NCI-H2107 treated with DMSO at 0.1 percent for 48 hours (cell line): Measurements from ENCODE around the gene IER5.

Experiments
- DNase-seq: peaks from one replicate; lab custom pipeline; 2025; ENCODE audit not compliant: unreplicated experiment; lab: John Stamatoyannopoulos, UW

Gene IER5

GRCh38 chr1:181076852-181077251 is 11.6 kb upstream of the IER5 start:
- no peak for DNase-seq

GRCh38 chr1:181077576-181078242 is 10.8 kb upstream of the IER5 start:
- no peak for DNase-seq

GRCh38 chr1:181079382-181079781 is 9.1 kb upstream of the IER5 start:
- DNase-seq, result no peak

- no peak for DNase-seq
Observed at GRCh38 chr1:181079920-181080319, 8.6 kb upstream of the IER5 start.

GRCh38 chr1:181080556-181080955 is 7.9 kb upstream of the IER5 start:
- no peak for DNase-seq

GRCh38 chr1:181081395-181081794 is 7.1 kb upstream of the IER5 start:
- DNase-seq, result no peak

GRCh38 chr1:181083842-181084605 is 4.5 kb upstream of the IER5 start:
- DNase-seq, result peak; percentile 85

- DNase-seq, result no peak
Observed at GRCh38 chr1:181084606-181084969, 3.9 kb upstream of the IER5 start.

GRCh38 chr1:181086091-181086490 is 2.4 kb upstream of the IER5 start:
- DNase-seq, result no peak

- no peak for DNase-seq
Observed at GRCh38 chr1:181086926-181087325, 1.6 kb upstream of the IER5 start.

GRCh38 chr1:181087400-181087901 is 1.0 kb upstream of the IER5 start:
- no peak for DNase-seq

GRCh38 chr1:181089017-181089675 is 646 bp downstream of the IER5 start:
- no peak for DNase-seq

- peak; percentile 64 for DNase-seq
Observed at GRCh38 chr1:181089676-181090544, 1.4 kb downstream of the IER5 start.

- no peak for DNase-seq
Observed at GRCh38 chr1:181090641-181091126, 2.2 kb downstream of the IER5 start.

- DNase-seq, result no peak
Observed at GRCh38 chr1:181091309-181092040, 3.0 kb downstream of the IER5 start.

GRCh38 chr1:181092056-181092455 is 3.6 kb downstream of the IER5 start:
- no peak for DNase-seq

- no peak for DNase-seq
Observed at GRCh38 chr1:181092883-181093458, 4.5 kb downstream of the IER5 start.

GRCh38 chr1:181094416-181095212 is 6.1 kb downstream of the IER5 start:
- no peak for DNase-seq

GRCh38 chr1:181095260-181095659 is 6.8 kb downstream of the IER5 start:
- no peak for DNase-seq
